Measurements from ENCODE around the gene CAMK2B.

- TF ChIP-seq CTCF (IDR thresholded peaks at IDR 0.05; ENCODE audit: poor library complexity) (no peak), EZH2 (IDR thresholded peaks at IDR 0.05; ENCODE audit: borderline replicate concordance) (no peak), EZH2phosphoT487 (IDR thresholded peaks at IDR 0.05; ENCODE audit: low read depth, severe bottlenecking, unreplicated experiment) (no peak)
Measured at GRCh38 chr7:44289341-44290251, 35.8 kb downstream of the CAMK2B start.

All from hepatocyte (in vitro differentiated cells).